GM23338 (cell line): ENCODE data around the gene CEP192. TPM values are rescaled to one million over a fixed set of nuclear protein-coding genes. Genes with fewer than 3 reads are reported as not detected.
"Not testable (repeated sequence)": the region's sequence is repeated elsewhere in the genome, so short reads cannot be mapped to it uniquely, and the experiment has no call there.

Source experiments
- ATAC-seq: fragments of 200-7000 bp; cut with Tn5 transposase; 3 replicates; pipeline ENCODE4 v1.9.1; 2020
- DNase-seq: peaks from one replicate; pipeline ENCODE4 v3.0.0-alpha.2; 2015; ENCODE audit warnings: low spot score
- H2AFZ ChIP-seq: fragments of 200-600 bp; sonication (generic); 2 replicates; pipeline ENCODE4 v1.8.0; 2016; ENCODE audit warnings: antibody characterized with exemption, mild to moderate bottlenecking, moderate library complexity
- H3F3A ChIP-seq: fragments of 200-600 bp; sonication (generic); replicated peaks from 2 replicates; pipeline ENCODE4 v1.8.0; 2017; ENCODE audit warnings: antibody characterized with exemption, mixed run types, low read depth
- H3K27ac ChIP-seq: fragments of 200-600 bp; sonication (generic); 2 replicates; pipeline ENCODE4 v1.6.1; 2016; ENCODE audit warnings: low read depth
- H3K27me3 ChIP-seq: fragments of 200-600 bp; sonication (generic); 2 replicates; pipeline ENCODE4 v1.8.0; 2016; ENCODE audit warnings: mild to moderate bottlenecking, mixed run types, moderate library complexity; ENCODE audit not compliant: insufficient read depth
- H3K36me3 ChIP-seq: fragments of 200-600 bp; sonication (generic); 2 replicates; pipeline ENCODE4 v1.8.0; 2016; ENCODE audit warnings: mild to moderate bottlenecking; ENCODE audit not compliant: insufficient read depth
- H3K4me1 ChIP-seq: fragments of 200-600 bp; sonication (generic); 2 replicates; pipeline ENCODE4 v1.8.0; 2016; ENCODE audit warnings: mild to moderate bottlenecking, moderate library complexity; ENCODE audit not compliant: insufficient read depth
- H3K4me2 ChIP-seq: fragments of 200-600 bp; sonication (generic); 2 replicates; pipeline ENCODE4 v1.7.1; 2017; ENCODE audit warnings: mixed run types
- H3K4me3 ChIP-seq: fragments of 200-600 bp; sonication (generic); 2 replicates; pipeline ENCODE4 v1.6.1; 2016; ENCODE audit warnings: mixed run types
- H3K79me2 ChIP-seq: fragments of 200-600 bp; sonication (generic); replicated peaks from 2 replicates; pipeline ENCODE4 v1.8.0; 2017; ENCODE audit warnings: mild to moderate bottlenecking; ENCODE audit not compliant: insufficient read depth
- H3K9me2 ChIP-seq: fragments of 200-600 bp; sonication (generic); 2 replicates; pipeline ENCODE4 v1.8.0; 2017; ENCODE audit not compliant: insufficient read depth
- H4K20me1 ChIP-seq: fragments of 200-600 bp; sonication (generic); replicated peaks from 2 replicates; pipeline ENCODE4 v1.8.0; 2017; ENCODE audit warnings: mild to moderate bottlenecking; ENCODE audit not compliant: insufficient read depth
- H3K27ac Mint-ChIP-seq: 2 replicates; pipeline ENCODE4 v1.8.0; 2020; ENCODE audit warnings: inconsistent platforms, mild to moderate bottlenecking, moderate library complexity, mixed read lengths
- H3K27me3 Mint-ChIP-seq: 3 replicates; pipeline ENCODE4 v1.8.0; 2022; ENCODE audit warnings: low read depth, mild to moderate bottlenecking, moderate library complexity, mixed read lengths, inconsistent platforms; ENCODE audit not compliant: insufficient read depth, poor library complexity
- H3K36me3 Mint-ChIP-seq: 3 replicates; pipeline ENCODE4 v1.8.0; 2021; ENCODE audit warnings: low read depth, mild to moderate bottlenecking, inconsistent platforms, moderate library complexity, mixed read lengths
- H3K4me1 Mint-ChIP-seq: 3 replicates; pipeline ENCODE4 v1.8.0; 2020; ENCODE audit warnings: mild to moderate bottlenecking, inconsistent platforms, mixed read lengths
- H3K4me3 Mint-ChIP-seq: 3 replicates; pipeline ENCODE4 v1.8.0; 2021; ENCODE audit warnings: moderate library complexity, mild to moderate bottlenecking, inconsistent platforms, mixed read lengths
- H3K9me3 Mint-ChIP-seq: 3 replicates; pipeline ENCODE4 v1.8.0; 2020; ENCODE audit warnings: moderate library complexity, mild to moderate bottlenecking, inconsistent platforms, mixed read lengths
- EZH2phosphoT487 ChIP-seq: fragments of 200-600 bp; sonication (generic); IDR thresholded peaks from one replicate; pipeline ENCODE4 v1.8.1; 2018; ENCODE audit warnings: antibody characterized with exemption; ENCODE audit not compliant: unreplicated experiment
- NANOG ChIP-seq: IDR thresholded peaks from 2 replicates; pipeline ENCODE4 v1.6.1; 2016; ENCODE audit warnings: antibody characterized with exemption, borderline replicate concordance
- POLR2AphosphoS5 ChIP-seq: IDR thresholded peaks from 2 replicates; pipeline ENCODE4 v1.6.1; 2016; ENCODE audit warnings: antibody characterized with exemption, low read depth
- STAT1 ChIP-seq: IDR thresholded peaks from one replicate; pipeline ENCODE4 v1.6.1; 2016; ENCODE audit warnings: antibody characterized with exemption; ENCODE audit not compliant: unreplicated experiment
- polyA plus RNA-seq: library from polyadenylated mRNA; unstranded; fragments of >200 nt; fragmentation: Nextera tagmentation; extraction: Ambion mirVana; gene quantifications from 2 replicates; pipeline ENCODE4 v1.2.1, GENCODE V29; 2016
- total RNA-seq: library from RNA; depleted of rRNA; stranded (reverse); fragments of >200 nt; shearing (Covaris generic); gene quantifications from 2 replicates; pipeline ENCODE4 v1.2.3, GENCODE V29; 2014
- TF ChIP-seq, protein P1 (sequence below), 2 experiments: fragments of 200-600 bp in 1 of 2; sonication (generic) in 1 of 2; conservative IDR thresholded peaks; 2 replicates each; pipeline versions ENCODE4 v1.5.1 to v1.6.1; 2016 to 2017; ENCODE audit warnings: antibody characterized with exemption in 2 of 2, low read depth in 2 of 2, mild to moderate bottlenecking in 2 of 2, moderate library complexity in 1 of 2
- TF ChIP-seq, protein P2 (sequence below): IDR thresholded peaks from 2 replicates; pipeline ENCODE4 v1.6.1; 2016; ENCODE audit warnings: antibody characterized with exemption
- TF ChIP-seq, protein P3 (sequence below): IDR thresholded peaks from one replicate; pipeline ENCODE4 v1.6.1; 2018; ENCODE audit warnings: antibody characterized with exemption; ENCODE audit not compliant: unreplicated experiment

Gene CEP192
- total and polyA plus RNA-seq, 2 experiments from 2014 or later: 15.2 to 30.6 TPM

DNA sequence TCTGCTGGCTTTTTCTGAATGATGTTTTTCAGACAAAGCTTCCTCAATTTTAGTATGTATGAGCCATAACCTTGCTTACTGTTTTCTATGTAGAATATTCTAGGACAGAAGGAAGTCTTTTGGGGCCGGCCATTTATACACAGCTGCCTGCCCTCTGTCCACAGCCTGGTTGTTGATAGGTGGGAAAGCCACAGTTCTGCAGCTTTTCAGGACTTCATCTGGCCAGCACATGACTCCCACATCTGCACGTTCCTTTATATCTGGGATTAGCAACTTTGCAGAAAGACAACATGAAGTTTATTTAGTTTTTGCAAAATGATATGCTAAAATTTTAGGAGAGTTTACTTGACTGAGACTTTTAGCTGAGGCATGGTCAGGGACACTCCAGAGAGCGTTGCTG is 105.6 kb downstream of the CEP192 start (continued):
- no peak for TF ChIP-seq EZH2phosphoT487

DNA sequence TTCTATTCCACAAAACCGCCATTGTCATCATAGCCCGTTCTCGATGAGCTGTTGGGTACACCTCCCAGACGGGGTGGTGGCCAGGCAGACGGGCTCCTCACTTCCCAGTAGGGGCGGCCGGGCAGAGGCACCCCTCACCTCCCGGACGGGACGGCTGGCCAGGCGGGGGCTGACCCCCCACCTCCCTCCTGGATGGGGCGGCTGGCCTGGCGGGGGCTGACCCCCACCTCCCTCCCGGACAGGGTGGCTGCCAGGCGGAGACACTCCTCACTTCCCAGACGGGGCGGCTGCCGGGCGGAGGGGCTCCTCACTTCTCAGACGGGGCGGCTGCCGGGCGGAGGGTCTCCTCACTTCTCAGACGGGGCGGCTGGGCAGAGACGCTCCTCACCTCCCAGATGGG is 106.9 kb downstream of the CEP192 start:
- peaks cover 94% of the 10 kb centered on the region for H3K36me3 Mint-ChIP-seq
- H3K4me3 Mint-ChIP-seq, H3K4me1 ChIP-seq, H3K4me1 Mint-ChIP-seq, H2AFZ ChIP-seq, H3K27me3 ChIP-seq, H3K27ac ChIP-seq, H3K4me2 ChIP-seq, H3K9me2 ChIP-seq, H3K27me3 Mint-ChIP-seq, H3K79me2 ChIP-seq, H3K27ac Mint-ChIP-seq, H4K20me1 ChIP-seq, ATAC-seq, H3K4me3 ChIP-seq, H3K9me3 Mint-ChIP-seq, DNase-seq, H3F3A ChIP-seq: not testable (repeated sequence)
- H3K36me3 ChIP-seq: peaks cover 29% of the 10 kb centered on the region; the same call in 1 of the 2 replicates

DNA sequence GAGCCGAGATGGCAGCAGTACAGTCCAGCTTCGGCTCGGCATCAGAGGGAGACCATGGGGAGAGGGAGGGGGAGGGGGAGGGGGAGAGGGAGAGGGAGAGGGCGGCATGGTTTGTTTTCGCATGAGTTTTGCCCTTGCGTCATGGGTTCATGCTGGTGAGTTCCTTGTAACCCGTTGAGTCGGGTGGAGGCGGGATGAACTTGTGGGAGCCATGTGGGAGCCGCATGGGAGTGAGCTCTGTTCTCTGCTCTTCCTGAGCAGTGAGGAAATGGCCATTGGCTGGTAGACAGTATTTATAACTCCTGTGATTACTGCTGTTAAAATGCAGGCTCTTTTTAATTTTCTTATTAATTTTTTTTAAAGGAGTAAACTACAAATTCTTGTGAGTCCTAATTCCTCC is 108.0 kb downstream of the CEP192 start:
- Mint-ChIP-seq H3K27ac (no peak overlapping the region), H3K27me3 (peaks cover 1% of the 10 kb centered on the region), H3K9me3 (peaks cover 5% of the 10 kb centered on the region; the same call in 2 of the 3 replicates), H3K4me1 (no peaks in the 10 kb centered on the region), H3K36me3 (peaks cover 94% of the 10 kb centered on the region), H3K4me3 (no peak overlapping the region)
- peaks cover 32% of the 10 kb centered on the region; the same call in 1 of the 2 replicates for H3K36me3 ChIP-seq
- H3K4me2 ChIP-seq: no peak overlapping the region
- H3K27me3 ChIP-seq: no peaks in the 10 kb centered on the region
- TF ChIP-seq, protein P1, sequence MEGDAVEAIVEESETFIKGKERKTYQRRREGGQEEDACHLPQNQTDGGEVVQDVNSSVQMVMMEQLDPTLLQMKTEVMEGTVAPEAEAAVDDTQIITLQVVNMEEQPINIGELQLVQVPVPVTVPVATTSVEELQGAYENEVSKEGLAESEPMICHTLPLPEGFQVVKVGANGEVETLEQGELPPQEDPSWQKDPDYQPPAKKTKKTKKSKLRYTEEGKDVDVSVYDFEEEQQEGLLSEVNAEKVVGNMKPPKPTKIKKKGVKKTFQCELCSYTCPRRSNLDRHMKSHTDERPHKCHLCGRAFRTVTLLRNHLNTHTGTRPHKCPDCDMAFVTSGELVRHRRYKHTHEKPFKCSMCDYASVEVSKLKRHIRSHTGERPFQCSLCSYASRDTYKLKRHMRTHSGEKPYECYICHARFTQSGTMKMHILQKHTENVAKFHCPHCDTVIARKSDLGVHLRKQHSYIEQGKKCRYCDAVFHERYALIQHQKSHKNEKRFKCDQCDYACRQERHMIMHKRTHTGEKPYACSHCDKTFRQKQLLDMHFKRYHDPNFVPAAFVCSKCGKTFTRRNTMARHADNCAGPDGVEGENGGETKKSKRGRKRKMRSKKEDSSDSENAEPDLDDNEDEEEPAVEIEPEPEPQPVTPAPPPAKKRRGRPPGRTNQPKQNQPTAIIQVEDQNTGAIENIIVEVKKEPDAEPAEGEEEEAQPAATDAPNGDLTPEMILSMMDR (conservative IDR thresholded peaks at IDR 0.05; ENCODE audit: low read depth in 2 of 2): no peak
- TF ChIP-seq NANOG: no peak
- TF ChIP-seq, protein P2, sequence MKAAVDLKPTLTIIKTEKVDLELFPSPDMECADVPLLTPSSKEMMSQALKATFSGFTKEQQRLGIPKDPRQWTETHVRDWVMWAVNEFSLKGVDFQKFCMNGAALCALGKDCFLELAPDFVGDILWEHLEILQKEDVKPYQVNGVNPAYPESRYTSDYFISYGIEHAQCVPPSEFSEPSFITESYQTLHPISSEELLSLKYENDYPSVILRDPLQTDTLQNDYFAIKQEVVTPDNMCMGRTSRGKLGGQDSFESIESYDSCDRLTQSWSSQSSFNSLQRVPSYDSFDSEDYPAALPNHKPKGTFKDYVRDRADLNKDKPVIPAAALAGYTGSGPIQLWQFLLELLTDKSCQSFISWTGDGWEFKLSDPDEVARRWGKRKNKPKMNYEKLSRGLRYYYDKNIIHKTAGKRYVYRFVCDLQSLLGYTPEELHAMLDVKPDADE: no peak
- TF ChIP-seq STAT1: no peak
- no peak for TF ChIP-seq POLR2AphosphoS5
- TF ChIP-seq, protein P3, sequence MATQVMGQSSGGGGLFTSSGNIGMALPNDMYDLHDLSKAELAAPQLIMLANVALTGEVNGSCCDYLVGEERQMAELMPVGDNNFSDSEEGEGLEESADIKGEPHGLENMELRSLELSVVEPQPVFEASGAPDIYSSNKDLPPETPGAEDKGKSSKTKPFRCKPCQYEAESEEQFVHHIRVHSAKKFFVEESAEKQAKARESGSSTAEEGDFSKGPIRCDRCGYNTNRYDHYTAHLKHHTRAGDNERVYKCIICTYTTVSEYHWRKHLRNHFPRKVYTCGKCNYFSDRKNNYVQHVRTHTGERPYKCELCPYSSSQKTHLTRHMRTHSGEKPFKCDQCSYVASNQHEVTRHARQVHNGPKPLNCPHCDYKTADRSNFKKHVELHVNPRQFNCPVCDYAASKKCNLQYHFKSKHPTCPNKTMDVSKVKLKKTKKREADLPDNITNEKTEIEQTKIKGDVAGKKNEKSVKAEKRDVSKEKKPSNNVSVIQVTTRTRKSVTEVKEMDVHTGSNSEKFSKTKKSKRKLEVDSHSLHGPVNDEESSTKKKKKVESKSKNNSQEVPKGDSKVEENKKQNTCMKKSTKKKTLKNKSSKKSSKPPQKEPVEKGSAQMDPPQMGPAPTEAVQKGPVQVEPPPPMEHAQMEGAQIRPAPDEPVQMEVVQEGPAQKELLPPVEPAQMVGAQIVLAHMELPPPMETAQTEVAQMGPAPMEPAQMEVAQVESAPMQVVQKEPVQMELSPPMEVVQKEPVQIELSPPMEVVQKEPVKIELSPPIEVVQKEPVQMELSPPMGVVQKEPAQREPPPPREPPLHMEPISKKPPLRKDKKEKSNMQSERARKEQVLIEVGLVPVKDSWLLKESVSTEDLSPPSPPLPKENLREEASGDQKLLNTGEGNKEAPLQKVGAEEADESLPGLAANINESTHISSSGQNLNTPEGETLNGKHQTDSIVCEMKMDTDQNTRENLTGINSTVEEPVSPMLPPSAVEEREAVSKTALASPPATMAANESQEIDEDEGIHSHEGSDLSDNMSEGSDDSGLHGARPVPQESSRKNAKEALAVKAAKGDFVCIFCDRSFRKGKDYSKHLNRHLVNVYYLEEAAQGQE: no peak
- no peak for TF ChIP-seq EZH2phosphoT487
- no peak overlapping the region for H3K27ac ChIP-seq
- no peak overlapping the region for H2AFZ ChIP-seq
- H3K4me1 ChIP-seq: no peaks in the 10 kb centered on the region
- peaks cover 3% of the 10 kb centered on the region; the same call in 1 of the 2 replicates for H4K20me1 ChIP-seq
- no peak for ATAC-seq
- H3K4me3 ChIP-seq: no peak overlapping the region
- no peaks in the 10 kb centered on the region for H3F3A ChIP-seq
- H3K79me2 ChIP-seq: no peaks in the 10 kb centered on the region
- DNase-seq: no peak
- H3K9me2 ChIP-seq: no peaks in the 10 kb centered on the region
